Urothelium cell line (cell line): ENCODE measurements around the gene ASPSCR1.

Experiments used
- DNase-seq: peaks from one replicate; pipeline ENCODE4 v3.0.0; 2011; ENCODE audit warnings: low spot score, mixed read lengths
- FAIRE-seq: peaks from 2 replicates; lab custom pipeline; 2011; peaks lifted over from hg19 to GRCh38; lab: Jason Lieb, UNC

Gene ASPSCR1

DNA sequence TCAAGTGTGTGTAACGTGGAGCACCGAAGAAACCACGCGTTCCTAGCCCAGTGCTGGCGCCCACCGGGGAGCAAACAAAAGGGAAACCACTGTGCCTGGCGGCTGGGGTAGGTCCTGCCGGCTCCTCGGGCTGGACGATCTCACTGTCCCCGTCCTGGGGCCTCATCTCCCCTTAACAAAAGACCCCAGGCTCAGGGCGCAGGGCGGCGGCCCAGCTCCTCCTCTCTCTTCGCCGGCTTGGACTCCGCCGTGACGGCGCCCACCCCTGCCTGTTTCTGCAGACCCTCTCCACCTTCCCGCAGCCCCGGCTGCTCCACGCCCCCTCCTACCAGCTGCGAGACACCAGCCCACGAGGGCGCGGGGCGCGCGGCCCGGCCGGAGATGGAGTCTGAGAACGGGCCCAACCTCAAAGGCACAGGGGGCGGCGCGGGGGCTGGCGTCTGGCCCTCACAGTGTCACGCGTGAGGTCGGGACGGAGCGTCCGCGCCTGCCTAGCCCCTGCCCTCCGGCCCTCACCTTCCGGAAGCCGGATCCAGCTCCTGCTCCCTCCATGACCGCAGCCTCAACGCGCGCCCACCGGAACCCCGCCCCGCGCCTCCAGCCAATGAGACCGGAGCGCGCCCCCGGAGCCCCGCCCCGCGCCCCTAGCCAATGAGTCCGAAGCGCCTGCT is 45.0 kb downstream of the ASPSCR1 start, which contains the start of gene CENPX:
Gene CENPX, minus strand, starts transcription at position 569 of the 671 bp plus-strand sequence. Its CDS starts 17 bp downstream, at position 552.
- FAIRE-seq (peak; percentile 74), DNase-seq (no peak)

DNA sequence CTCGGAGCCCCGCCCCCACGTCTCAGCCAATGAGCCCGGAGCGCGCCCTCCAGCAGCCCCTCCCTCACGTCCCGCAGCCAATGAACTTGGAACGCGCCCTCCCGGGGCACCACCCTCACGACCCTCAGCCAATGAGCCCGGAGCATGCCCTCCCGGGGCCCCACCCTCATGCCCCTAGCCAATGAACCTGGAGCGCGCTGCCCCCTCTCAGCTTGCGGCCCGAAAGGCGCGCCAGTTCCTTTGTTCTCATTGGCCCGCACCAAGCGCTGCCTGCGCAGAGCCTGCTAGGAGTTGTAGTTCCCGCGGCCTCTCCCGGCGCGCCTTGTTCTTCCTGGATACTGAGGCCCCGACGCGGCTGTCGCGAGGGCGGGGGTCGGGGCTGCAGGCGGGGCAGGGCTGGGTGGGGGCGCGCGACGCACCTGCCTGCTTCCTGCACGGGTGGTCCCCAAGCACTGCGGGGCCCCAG is 45.6 kb downstream of the ASPSCR1 start, which contains the start of gene LRRC45:
Gene LRRC45, plus strand, starts transcription at position 325 of the 466 bp plus-strand sequence. CDS start 339 bp downstream, outside the sequence.
- DNase-seq (peak; percentile 100), FAIRE-seq (peak; percentile 98)

DNA sequence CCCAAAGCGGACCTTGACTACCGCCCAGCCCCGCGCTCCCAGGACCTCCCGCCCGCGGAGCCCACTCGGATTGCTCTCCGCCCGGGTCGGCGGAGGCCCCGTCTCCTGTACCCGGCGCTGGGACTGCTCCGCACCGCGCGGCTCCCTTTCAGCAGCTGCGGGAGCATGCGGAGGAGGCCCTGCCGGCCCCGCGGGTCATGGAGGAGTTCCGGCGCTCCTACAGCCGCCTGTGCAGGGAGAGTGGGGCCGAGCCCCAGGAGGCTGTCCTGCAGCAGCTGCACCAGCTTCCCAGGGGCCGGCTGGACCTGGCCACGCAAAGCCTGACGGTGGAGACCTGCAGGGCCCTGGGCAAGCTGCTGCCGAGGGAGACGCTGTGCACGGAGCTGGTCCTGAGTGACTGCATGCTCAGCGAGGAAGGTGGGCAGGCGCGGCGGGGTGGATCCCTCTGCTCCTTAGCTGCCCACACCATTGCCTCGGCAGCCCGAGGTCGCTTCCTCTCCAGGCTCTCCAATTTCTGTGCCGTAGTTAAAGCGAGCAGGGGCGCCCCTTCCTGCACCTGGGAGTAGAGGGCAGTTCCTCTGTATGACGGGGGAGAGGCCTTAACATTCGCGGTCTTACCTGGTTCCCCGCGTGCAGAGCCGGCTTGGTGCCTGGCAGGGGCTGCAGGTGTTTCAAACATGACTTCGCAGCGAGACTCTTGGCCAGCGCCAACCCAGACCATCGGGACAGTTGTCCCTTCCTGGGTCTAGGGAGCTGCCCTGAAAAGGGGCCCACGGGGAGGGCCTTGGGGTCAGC is 46.2 kb downstream of the ASPSCR1 start:
- peak; percentile 51 for DNase-seq
- FAIRE-seq = no peak

DNA sequence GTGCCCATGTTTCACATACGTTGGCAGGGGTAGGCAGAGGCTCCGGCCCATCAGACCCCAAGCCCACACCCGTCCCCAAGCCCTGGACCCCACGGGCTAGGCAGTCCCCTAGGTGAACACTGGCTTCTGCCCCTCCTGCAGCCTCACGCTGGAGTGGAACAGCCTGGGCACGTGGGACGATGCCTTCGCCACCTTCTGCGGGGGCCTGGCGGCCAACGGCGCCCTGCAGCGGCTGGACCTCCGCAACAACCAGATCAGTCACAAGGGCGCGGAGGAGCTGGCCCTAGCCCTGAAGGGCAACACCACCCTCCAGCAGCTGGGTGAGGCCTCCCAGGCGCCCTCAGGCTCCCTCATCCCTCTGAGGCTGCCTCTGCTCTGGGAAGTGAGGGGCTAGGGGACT is 47.4 kb downstream of the ASPSCR1 start:
- FAIRE-seq (no peak), DNase-seq (no peak)

DNA sequence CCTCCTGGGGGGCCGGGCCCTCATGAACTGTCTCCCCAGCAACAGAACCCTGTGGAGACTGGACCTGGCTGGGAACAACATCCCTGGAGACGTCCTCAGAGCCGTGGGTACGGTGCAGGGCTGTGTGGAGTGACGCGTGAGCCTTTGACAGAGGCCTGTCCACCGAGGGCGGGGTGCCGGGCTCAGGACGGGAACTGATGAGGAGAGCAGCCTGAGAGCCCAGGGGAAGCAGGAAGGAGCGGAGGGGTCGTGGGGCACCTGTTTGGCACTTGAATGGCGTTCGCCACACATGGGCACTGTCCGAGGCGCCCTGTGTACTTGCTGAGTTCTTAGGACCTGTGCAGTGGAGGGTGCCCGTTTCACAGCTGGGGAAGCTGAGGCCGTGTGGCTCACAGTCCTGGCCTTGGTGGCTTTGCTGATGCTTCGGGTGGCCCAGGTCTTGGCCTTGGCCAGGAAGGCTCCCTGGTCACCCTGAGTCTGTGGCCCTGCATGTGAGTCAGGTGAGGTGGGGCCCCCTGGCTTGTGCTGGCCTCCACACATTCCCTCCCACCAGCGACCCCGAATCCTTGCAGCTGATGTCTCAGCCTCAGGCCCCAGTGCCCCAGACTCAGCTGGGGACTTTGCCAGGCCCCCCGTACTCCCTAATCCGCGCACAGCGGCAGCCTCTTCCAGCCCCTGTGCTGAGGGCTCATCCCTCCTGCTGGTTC is 48.1 kb downstream of the ASPSCR1 start:
- DNase-seq (no peak), FAIRE-seq (no peak)

DNA sequence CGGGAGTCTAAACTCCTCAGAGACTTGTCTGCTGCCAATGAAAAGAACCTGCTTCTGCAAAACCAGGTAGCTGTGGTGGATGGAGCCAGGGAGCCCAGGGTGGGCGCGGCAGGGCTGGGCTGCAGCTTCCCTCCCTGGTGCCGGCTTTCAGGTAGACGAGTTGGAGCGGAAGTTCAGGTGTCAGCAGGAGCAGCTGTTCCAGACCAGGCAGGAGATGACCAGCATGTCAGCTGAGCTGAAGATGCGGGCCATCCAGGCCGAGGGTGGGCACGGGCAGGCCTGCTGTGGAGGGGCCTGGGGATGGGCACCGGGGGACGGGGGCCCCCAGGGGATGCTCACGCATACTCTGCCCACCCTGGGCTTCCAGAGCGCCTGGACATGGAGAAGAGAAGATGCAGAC is 50.8 kb downstream of the ASPSCR1 start:
- FAIRE-seq (peak; percentile 35), DNase-seq (no peak)

DNA sequence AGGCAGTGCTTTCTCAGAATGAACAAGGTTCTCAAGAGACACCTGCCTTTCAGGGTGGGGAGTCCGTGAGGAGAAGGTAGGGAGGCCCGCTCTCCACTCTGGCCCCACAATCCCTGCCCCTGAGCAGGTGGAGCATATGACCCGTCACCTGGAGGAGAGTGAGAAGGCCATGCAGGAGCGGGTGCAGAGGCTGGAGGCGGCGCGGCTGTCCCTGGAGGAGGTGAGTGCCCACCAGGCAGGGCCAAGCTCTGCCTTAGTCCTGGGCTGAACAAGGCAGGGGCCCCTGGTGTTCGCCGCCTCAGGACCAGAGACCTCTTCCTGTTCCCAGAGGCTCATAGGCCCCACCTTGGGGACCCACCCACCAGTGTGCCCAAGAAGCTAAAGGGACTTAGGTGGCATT is 51.5 kb downstream of the ASPSCR1 start:
- DNase-seq = no peak
- no peak for FAIRE-seq

DNA sequence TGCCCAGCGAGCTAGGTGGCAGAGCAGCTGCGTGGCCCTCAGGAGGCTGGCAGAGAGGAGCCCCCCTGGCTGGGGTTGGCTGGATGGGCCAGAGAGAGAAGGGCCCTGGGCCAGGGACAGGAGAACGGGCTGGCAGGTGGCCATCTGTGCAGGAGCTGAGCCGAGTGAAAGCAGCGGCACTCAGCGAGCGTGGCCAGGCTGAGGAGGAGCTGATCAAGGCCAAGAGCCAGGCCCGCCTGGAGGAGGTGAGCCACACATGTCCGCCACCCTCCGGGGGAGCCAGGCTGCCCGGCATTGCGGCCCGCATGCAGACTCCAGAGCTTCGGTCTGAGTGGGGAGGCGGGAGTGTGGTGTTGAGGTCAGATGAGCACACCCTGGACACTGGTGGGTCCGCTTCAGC is 52.0 kb downstream of the ASPSCR1 start:
- FAIRE-seq (peak; percentile 59), DNase-seq (no peak)

DNA sequence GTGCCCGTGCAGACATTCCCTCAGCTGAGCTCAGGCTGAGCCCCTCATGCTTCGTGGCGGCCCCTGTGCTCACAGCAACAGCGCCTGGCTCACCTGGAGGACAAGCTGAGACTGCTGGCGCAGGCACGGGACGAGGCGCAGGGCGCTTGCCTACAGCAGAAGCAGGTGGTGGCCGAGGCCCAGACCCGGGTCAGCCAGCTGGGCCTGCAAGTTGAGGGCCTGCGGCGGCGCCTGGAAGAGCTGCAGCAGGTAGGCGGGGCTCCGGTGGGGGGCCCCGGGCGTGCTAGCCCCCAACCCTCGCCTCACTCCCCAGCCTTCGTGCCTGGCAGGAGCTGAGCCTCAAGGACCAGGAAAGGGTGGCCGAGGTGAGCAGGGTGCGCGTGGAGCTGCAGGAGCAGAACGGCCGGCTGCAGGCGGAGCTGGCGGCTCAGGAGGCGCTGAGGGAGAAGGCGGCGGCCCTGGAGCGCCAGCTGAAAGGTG is 52.6 kb downstream of the ASPSCR1 start:
- FAIRE-seq (peak; percentile 58), DNase-seq (no peak)

DNA sequence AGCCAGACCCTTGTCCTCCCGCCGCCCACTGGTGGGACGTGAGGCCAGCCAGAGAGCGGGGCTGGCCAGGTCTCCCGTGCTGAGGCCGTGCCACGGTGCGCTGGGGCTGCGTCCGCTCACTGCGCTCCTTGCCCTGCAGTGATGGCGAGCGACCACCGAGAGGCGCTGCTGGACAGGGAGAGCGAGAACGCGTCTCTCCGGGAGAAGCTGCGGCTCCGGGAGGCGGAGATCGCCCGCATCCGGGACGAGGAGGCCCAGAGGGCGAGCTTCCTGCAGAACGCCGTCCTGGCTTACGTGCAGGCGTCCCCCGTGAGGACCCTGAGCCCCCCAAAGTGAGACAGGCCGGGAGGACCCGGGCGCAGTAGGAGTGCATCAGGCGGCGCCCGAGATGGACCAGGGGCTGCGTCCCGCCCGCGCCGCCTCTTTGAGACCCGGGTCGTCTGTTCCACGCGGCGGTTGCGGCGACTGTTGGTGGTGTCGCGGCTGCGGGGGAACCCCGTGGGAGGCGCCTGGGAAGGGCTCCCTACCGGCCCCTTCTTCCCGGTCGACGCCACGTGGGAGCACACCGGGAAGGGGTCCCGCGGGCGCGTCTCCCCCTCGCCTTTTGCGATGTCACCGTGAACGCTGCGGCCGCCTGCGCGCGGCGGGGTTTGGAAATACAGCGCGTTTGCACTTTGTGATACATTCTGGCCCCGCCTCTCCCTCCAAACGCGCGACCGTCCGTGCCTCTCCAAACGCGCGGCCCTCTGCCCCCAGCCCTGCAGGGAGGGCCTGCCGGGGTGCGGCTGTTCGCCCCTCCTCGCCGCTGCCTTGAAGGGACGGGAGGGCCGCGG is 53.3 kb downstream of the ASPSCR1 start:
- FAIRE-seq (no peak), DNase-seq (no peak)

DNA sequence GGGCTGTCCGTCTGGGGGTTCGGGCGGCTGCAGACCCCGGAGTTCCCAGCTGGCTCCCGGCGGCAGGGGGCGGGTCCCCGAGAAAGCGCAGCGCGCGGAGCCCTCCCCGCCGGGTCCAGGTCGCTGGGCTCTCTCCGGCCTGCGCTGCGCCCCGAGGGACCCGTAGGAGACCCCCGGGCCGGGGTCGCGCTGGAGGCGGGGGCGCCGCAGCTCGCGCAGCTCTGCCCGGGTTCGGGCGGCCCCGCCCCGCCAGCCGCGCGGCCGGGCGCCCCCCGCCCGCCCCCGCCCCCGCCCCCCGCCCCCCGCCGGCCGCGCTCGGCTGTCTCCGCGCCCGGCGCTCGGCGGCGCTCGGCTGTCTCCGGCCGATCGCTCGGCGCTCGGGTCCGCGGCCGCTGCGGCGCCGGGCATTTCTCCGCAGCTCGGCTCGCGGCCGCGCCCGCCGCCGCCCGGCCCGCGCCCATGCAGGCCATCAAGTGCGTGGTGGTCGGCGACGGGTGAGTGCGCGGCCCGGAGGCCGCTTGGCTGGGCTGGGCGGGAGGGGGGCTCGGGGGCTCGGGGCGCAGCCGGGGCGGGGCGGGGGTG is 54.0 kb downstream of the ASPSCR1 start, which contains the start of gene RAC3:
Gene RAC3, plus strand, starts transcription at position 376 of the 582 bp plus-strand sequence. Its CDS starts 84 bp downstream, at position 460.
- FAIRE-seq = no peak
- DNase-seq = no peak

DNA sequence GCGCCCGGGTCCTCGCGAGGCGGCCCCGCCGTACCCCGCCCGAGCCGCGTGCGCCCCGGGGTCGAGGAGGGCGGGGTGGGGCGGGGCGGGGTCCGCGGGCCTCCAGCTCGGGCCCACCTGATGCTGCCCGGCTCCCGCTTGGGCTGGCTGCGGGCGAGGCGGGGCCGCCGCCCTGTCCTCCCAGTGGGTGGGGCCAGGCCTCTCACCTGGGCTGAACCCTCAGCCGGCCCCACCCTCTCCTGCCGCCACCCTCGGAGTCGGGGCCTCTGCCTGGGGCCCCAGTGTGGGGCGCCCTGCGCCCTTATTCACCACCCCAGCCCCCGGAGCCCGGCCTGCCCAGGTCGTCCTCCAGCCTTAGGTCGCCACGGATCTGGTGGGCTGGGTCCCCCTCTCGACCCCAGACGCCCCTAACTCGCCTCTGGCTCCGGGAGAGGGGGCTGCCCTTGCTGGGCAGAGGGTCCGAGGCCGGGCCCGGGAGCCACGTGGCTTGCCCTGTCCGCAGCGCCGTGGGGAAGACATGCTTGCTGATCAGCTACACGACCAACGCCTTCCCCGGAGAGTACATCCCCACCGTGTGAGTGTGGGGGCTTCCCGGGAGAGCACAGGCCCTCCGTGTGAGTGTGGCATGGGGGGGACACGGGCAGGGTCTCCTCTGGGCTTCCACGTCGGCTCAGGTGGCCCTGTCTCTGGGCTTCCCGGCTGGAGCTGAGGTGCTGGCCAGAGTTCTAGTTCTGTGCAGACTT is 54.6 kb downstream of the ASPSCR1 start:
- FAIRE-seq = no peak

DNA sequence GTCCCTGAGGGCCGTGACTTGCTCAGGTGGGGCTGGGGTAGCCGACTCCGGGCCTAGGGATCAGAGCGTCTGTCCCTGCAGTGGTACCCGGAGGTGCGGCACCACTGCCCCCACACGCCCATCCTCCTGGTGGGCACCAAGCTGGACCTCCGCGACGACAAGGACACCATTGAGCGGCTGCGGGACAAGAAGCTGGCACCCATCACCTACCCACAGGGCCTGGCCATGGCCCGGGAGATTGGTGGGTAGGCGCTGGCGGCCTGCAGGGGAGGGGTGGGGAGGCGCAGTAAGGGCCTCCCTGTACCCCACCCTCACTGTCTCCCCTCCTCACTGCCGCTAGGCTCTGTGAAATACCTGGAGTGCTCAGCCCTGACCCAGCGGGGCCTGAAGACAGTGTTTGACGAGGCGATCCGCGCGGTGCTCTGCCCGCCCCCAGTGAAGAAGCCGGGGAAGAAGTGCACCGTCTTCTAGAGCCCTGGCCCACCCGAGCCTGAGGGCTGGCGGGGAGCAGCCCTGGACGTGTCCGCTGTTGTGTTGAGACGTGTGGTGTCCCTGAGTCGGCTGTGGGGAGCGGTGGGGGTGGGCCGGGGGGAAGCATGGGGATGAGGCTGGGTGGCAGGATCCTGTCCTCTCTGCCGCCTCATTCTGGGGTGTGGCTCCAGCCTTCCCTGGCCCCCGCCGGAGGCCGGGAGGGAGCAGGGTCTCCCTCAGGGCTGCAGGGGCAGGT is 56.1 kb downstream of the ASPSCR1 start:
- DNase-seq (no peak), FAIRE-seq (no peak)

More for the DNA sequence above, 54.6 kb downstream of the ASPSCR1 start:
- DNase-seq = no peak

DNA sequence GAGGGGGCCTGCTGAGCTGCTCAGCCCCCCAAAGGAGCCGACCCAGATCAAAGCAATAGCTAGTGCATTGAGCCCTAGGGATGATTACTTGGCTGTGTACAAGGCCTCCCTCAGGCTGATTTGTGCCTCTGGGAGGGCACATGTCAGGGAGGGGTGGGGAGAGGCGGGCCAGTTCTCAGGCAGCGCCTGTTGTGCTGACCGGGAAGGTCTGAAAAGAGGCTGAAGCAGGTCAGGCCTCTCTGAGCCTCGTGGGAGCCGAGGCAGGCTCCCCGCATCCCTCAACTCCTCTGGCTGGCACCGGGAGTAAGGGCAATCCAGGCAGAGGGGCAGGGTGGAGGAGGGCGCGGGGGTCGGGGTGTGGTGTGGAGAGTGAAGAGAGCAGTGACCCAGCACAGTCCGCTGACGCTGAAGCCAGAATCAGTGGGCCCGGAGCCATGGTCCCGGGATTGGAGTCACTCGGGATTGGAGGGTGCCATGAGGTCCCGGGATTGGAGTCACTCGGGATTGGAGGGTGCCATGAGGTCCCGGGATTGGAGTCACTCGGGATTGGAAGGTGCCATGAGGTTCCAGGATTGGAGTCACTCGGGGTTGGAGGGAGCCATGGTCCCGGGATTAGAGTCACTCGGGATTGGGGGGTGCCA is 57.1 kb downstream of the ASPSCR1 start:
- DNase-seq (no peak), FAIRE-seq (no peak)

DNA sequence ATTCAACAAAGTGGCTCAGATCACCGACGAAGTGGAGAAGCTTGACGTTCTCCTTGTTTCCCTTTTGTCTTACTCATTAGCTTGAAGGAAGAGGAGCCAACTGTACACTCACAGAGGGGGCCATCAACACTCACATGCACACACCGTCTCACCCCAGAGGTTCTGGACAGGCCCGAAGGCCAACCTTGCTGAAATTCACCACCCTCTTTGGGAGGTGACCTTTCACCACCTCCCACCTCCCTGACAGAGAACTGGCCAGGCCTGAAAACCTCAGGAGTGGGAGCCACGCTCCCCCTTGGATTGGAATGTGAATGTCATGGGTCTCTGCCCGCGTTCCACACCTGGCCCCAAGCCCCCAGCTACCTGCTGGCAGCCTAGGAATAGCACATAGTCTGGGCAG is 58.1 kb downstream of the ASPSCR1 start:
- FAIRE-seq (no peak), DNase-seq (no peak)

DNA sequence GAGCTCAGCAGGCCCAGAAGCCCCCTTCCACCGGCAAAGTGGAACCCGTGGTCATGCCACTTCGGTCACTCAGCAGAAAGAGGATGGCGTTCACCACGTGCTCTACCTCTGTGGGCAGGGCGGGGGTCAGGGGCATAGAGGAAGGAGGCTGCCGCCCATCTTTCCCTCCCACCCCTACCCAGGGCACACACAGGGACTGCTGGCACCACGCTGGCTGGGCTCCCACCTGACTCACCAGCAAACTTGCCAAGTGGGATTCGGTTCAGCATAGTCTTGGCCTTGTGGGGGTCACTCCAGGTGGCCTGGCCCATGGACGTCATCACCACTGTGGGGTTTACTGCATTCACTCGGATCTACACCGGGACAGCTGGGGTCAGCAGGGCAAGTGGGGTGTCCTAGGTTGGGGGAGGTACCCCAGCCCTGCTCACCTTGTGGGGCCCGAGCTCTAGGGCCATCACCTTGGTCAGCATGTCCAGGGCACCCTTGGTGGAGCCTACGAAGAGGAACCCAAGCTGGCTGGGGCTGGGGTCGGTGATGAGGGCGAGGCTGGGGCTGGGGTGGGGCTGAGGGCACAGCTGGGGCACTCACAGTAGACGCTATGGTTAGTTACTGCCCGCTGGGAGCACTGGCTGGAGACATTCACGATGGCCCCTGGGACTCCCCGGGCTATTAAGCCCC is 58.7 kb downstream of the ASPSCR1 start:
- FAIRE-seq (peak; percentile 17), DNase-seq (no peak)

DNA sequence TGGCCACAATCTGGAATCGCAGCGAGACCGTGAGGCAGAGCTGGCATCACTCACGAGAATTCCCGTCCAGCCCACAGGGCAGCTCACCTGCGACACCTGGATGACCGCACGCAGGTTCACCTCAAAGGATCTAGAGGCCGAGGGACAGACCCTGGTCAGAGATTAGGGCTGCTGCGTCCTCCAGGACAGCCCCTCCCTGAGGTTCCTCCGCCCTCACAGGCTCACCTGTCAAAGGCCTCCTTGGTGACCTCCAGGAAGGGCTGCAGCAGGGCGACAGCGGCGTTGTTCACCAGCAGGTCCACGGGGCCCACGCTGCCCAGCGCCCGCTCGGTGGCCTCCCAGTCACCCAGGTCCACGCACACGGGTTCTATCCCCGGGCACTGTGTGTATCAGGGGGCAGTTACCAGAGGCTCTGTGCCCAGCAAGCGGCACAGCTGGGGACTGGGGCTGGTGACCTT is 59.2 kb downstream of the ASPSCR1 start:
- no peak for DNase-seq
- FAIRE-seq = no peak
